Glomerular endothelial cell (primary cell): Measurements from ENCODE around the gene VWA3A. TPM values are rescaled to one million over a fixed set of nuclear protein-coding genes. Genes with fewer than 3 reads are reported as not detected.

Source experiments
- DNase-seq: peaks from one replicate; pipeline ENCODE4 v3.0.0-alpha.2; 2011; ENCODE audit warnings: low read depth, low spot score; ENCODE audit errors: extremely low read depth
- total RNA-seq: library from RNA; depleted of rRNA; stranded (reverse); fragments of >200 nt; gene quantifications from 2 replicates; pipeline ENCODE4 v1.2.3, GENCODE V29; 2015

VWA3A gene
- total RNA-seq, 1 donor from 2014 or later, result not detected

DNA sequence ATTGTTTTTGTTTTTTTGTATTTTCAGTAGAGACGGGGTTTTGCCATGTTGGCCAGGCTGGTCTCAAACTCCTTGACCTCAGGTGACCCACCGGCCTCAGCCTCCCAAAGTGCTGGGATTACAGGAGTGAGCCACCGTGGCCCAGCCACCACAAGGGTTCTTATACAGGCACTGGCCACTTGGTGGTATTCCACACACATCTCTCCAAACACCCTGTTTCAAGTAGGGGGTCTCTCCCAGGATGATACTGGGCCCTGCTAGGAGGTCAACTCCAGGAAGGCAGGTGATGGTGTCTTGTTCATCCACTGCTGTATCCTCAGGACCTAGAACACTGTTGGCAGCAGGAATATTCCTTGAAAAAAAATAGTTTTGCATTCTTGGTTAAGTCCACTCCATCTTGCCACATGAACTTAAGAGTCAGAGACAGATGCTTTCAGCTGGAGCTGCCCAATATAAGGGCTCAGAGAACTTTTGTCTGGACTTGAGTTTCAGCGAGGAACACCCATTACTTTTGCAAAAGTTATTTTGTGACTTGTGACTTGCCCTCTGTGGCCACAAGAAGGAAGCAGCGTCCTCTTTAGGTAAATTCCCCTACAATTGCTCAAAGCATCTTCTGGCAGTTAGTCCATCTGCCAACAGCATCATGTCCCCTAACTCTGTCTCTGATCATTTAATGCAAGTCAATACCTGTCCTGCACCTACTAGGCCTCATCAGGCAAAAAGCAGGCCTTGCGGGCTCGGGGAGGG, 106.4 kb downstream of the VWA3A start:
- DNase-seq, result no peak

DNA sequence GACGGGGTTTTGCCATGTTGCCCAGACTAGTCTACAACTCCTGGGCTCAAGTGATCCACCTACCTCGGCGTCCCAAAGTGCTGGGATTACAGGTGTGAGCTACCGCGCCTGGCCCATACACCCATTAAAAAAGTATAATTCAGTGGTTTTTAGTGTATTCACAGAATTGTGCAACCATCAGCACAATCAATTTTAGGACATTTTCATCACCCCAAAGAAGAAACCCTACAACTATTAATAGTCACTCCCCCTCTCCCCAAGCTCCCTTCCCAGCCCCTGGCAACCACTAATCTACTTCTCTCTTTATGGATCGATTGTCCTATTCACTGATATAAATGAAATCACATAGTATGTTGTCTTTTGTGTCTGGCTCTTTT, 109.9 kb downstream of the VWA3A start:
- DNase-seq, result no peak

DNA sequence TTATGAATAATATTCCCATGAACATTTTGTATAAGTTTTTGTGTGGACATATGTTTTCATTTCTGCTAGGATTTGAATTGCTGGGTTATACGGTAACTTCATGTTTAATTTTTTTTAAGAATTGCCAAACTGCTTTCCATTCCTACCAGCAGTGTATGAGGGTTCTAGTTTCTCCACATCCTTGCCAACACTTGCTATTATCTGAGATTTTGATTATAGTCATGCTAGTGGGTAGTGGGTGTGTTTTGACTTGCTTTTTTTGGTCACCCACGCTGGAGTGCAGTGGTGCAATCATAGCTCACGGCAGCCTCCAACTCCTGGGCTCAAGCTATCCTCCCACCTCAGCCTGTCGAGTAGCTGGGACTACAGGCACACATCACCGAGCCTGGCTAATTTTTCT, 110.8 kb downstream of the VWA3A start:
- no peak for DNase-seq

DNA sequence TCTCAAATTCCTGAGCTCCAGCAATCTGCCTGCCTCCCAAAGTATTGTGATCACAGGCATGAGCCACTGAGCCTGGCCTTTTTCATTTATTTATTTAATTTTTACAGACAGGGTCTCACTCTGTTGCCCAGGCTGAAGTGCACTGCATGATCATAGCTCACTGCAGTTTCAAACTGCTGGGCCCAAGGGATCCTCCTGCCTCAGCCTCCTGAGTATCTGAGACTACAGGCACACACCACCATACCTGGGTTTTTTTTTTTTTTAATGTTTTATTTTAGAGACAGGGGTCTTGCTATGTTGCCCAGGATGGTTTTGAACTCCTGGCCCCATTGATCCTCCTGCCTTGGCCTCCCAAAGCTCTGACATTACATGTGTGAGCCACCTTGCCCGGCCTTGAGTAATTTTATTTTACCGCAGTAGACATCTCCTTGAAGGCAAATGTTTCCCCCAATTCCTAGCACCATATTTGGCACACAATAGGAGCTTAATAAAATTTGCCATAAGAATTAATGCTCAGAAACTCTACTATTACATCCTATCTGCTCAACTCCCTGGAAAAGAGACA, 111.8 kb downstream of the VWA3A start:
- no peak for DNase-seq

DNA sequence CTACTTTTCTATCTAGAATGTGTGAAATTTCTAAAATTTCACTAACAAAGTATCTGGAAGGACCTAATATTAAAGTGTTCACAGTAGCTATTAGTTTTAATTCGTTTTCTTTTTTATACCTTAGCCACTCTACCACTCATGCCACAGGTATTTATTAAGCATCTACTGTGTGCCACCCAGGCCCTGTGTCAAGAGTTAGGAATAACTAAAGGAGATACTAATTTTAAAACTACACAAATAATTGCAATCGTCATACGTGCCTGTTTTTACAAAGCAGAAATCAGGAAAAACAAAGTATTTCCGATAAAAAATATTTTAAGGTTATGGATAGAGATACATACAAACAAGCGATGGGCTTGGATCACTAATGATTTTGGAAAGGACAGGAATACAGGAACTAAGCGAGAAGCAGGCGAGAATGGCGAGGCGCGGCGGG, 113.3 kb downstream of the VWA3A start:
- no peak for DNase-seq

DNA sequence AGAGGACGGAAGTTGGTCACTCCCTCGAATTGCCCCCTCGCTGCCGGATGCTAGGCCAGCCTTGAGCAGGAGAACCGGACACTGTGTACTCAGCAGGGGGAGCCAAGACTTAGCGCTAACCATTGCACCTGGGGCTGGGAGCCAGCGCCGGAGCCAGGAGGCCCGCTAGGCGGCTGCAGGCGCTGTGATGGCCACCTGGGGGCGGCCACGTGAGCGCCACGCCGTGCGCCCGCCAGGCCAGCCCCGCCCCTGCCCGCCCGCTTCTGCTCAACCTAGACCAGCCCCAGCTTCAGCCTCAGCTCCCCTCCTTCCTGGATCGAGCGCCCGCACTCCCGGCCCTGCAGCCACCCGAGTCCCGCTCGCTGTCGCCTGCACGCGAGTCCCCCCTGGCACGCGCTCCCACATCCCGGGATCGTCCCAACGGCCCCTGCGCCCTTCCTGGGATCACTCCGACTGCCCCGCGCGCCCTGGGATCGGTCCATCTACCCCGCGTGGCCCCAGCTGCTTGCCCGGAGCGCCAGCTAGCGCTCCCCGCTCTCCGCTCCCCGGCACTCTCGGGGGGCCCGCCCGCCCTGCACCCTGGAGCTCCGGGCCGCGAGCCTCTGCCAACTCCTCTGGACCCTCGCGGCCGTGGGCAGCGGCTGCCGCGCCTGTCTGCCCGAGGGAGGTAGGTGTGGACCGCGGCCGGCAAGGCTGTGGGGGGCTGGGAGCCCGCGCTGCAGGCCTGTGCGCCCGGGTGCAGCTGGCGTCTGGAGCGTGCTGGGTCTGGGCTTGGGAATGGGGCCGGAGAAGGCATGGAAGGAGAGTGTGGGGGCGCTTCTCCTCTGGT, 113.9 kb downstream of the VWA3A start, which contains the start of gene EEF2K:
EEF2K (plus strand) TSS at position 266 of the 829 bp plus-strand sequence. CDS start 19,452 bp downstream, outside the sequence.
- DNase-seq, result no peak

Other genes with a start within 250 kb of the VWA3A start
- gene NPIPB4, start 234.8 kb upstream of the VWA3A start, total RNA-seq, result 17.1 and 50.2 TPM in 2 replicates
- 134 and 164 TPM in 2 replicates for gene UQCRC2, start 139.2 kb upstream of the VWA3A start, total RNA-seq
- gene PDZD9, start 91.4 kb upstream of the VWA3A start, total RNA-seq, result not detected in 2 replicates
- gene MOSMO, start 84.4 kb upstream of the VWA3A start, total RNA-seq, result 8.8 and 13.1 TPM in 2 replicates
- gene SDR42E2, start 70.0 kb downstream of the VWA3A start, total RNA-seq, result not detected in 2 replicates
- 20.6 and 26.5 TPM in 2 replicates for gene EEF2K, start 113.7 kb downstream of the VWA3A start, total RNA-seq
- gene POLR3E, start 204.9 kb downstream of the VWA3A start, total RNA-seq, result 25.0 and 27.0 TPM in 2 replicates